Measurements from ENCODE around the gene TNNT2.

The TNNT2 gene

GRCh38 chr1:201311356-201312011 is 66.0 kb downstream of the TNNT2 start:
- Histone ChIP-seq H3K9me3 (ENCODE audit: control insufficient read depth, low read length) (no peaks in the 10 kb centered on the region), H3K27me3 (ENCODE audit: control insufficient read depth, insufficient read depth, low read length) (no peaks in the 10 kb centered on the region), H3K36me3 (ENCODE audit: control insufficient read depth, insufficient read depth, low read length) (no peaks in the 10 kb centered on the region), H3K9ac (ENCODE audit: low read length) (no peak overlapping the region), H3K4me1 (ENCODE audit: control insufficient read depth, insufficient read depth, low read length) (peaks cover 49% of the 10 kb centered on the region), H3K4me3 (ENCODE audit: low read length) (no peak overlapping the region)

DNA sequence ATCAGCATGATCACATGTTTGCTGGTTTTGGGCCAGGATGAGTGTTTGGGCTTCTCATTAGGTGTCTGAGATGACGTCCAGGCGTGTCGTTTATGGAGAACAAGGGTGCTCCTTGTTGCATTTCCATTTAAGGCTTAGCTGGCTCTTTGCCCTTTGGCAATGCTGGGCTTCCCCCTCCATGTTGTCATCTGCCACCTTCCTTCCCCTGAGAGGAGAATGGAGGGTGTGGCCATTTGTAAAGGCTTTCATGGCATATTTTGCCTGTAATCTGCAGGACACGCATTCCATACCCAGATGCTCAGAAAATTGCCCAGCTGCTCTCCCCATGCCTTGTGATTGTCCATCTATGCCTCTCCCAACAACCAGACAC is 66.5 kb downstream of the TNNT2 start:
- Histone ChIP-seq H3K9ac (ENCODE audit: low read length) (no peak overlapping the region), H3K4me1 (ENCODE audit: control insufficient read depth, insufficient read depth, low read length) (peaks cover 49% of the 10 kb centered on the region), H3K36me3 (ENCODE audit: control insufficient read depth, insufficient read depth, low read length) (no peaks in the 10 kb centered on the region), H3K27me3 (ENCODE audit: control insufficient read depth, insufficient read depth, low read length) (no peaks in the 10 kb centered on the region), H3K9me3 (ENCODE audit: control insufficient read depth, low read length) (no peaks in the 10 kb centered on the region), H3K4me3 (ENCODE audit: low read length) (no peak overlapping the region)

DNA sequence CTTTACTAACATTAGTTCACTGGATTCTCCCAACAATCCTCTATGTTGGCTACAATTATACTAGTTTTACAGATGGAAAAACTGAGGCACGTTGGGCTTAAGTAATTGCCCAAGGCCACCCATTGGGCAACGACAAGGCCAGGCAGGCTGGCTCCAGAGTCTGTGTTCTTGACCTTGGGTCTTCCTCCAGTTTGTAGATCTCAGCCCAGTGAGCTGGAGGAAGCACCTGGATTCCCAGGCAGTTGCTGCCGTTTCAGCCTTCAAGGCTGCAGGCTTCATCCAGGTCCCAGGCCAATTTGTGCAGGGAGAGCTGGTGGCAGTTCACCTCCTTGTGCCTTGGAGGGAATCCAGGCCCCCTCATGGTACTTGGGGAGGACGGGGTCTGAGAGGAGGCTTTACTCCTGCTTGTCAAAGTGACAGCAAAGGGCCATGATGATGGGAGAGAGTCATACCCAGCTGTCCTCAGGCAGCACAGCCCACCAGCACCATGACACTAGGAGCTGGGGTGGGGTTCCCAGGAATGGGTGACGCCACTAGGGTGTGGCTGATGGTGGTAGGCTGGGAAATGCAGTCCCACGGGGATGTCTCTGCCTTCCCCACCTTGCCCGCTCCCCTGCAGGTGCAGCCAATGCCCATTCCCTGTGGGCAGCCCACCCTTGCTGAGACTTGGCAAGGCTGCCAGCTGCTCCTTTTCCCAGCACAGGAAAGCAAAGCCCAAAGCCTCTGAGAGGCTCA is 67.1 kb downstream of the TNNT2 start:
- Histone ChIP-seq H3K36me3 (ENCODE audit: control insufficient read depth, insufficient read depth, low read length) (no peaks in the 10 kb centered on the region), H3K9me3 (ENCODE audit: control insufficient read depth, low read length) (no peaks in the 10 kb centered on the region), H3K27me3 (ENCODE audit: control insufficient read depth, insufficient read depth, low read length) (no peaks in the 10 kb centered on the region), H3K4me1 (ENCODE audit: control insufficient read depth, insufficient read depth, low read length) (peaks cover 49% of the 10 kb centered on the region), H3K9ac (ENCODE audit: low read length) (no peak overlapping the region), H3K4me3 (ENCODE audit: low read length) (no peak overlapping the region)

DNA sequence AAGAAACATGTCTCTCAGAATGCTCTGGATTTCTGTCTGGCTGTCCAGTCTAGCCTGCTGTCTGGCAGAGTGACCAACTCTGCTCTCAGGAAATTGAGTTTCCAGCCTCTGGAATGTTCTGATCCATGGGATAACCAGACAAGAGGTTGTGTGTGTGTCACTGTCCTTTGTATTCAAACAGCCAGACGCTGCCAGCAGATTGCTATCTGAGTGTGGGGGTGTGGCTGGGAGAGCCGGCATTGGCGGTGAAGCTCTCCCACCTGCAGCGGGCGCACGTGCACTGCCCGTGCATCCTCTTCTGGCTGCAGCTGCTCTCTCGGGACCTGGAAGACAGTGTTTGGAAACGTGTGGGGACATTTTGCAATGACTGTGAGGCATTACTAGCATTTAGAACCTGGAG is 68.1 kb downstream of the TNNT2 start:
- peaks cover 49% of the 10 kb centered on the region for H3K4me1 ChIP-seq (ENCODE audit: control insufficient read depth, insufficient read depth, low read length)
- no peaks in the 10 kb centered on the region for H3K36me3 ChIP-seq (ENCODE audit: control insufficient read depth, insufficient read depth, low read length)
- H3K27me3 ChIP-seq (ENCODE audit: control insufficient read depth, insufficient read depth, low read length), result no peaks in the 10 kb centered on the region
- H3K4me3 ChIP-seq (ENCODE audit: low read length), result no peak overlapping the region
- H3K9ac ChIP-seq (ENCODE audit: low read length), result no peak overlapping the region
- H3K9me3 ChIP-seq (ENCODE audit: control insufficient read depth, low read length), result no peaks in the 10 kb centered on the region
